OCI-LY1 (cell line): ENCODE results near the gene VARS2.

Experiments
- H2AFZ ChIP-seq: fragments of 200-600 bp; sonication (generic), shearing (Covaris generic); 2 replicates; pipeline ENCODE4 v1.6.0; 2014; ENCODE audit warnings: antibody characterized with exemption, mild to moderate bottlenecking, low read length
- H3F3A ChIP-seq: fragments of 200-600 bp; sonication (generic), shearing (Covaris generic); 2 replicates; pipeline ENCODE4 v1.6.0; 2014; ENCODE audit warnings: mild to moderate bottlenecking, antibody characterized with exemption, low read length, moderate library complexity; ENCODE audit not compliant: insufficient read depth
- H3K27ac ChIP-seq: fragments of 200-600 bp; sonication (generic); 2 replicates; pipeline ENCODE4 v1.5.1; 2014; ENCODE audit warnings: low read length, mixed run types, mild to moderate bottlenecking, low read depth; ENCODE audit not compliant: poor library complexity, severe bottlenecking
- H3K27me3 ChIP-seq: fragments of 200-600 bp; sonication (generic); 2 replicates; pipeline ENCODE4 v1.6.0; 2014; ENCODE audit warnings: antibody characterized with exemption, mild to moderate bottlenecking, low read length, moderate library complexity; ENCODE audit not compliant: insufficient read depth
- H3K36me3 ChIP-seq: fragments of 200-600 bp; sonication (generic); 2 replicates; pipeline ENCODE4 v1.6.1; 2014; ENCODE audit warnings: mild to moderate bottlenecking, antibody characterized with exemption, low read length, moderate library complexity, mixed read lengths; ENCODE audit not compliant: insufficient read depth
- H3K4me1 ChIP-seq: fragments of 200-600 bp; sonication (generic); 2 replicates; pipeline ENCODE4 v1.5.1; 2014; ENCODE audit warnings: mild to moderate bottlenecking, low read length, moderate library complexity; ENCODE audit not compliant: insufficient read depth, severe bottlenecking
- H3K4me2 ChIP-seq: fragments of 200-600 bp; sonication (generic), shearing (Covaris generic); 2 replicates; pipeline ENCODE4 v1.6.1; 2014; ENCODE audit warnings: low read length
- H3K4me3 ChIP-seq: fragments of 200-600 bp; sonication (generic); 2 replicates; pipeline ENCODE4 v1.5.1; 2014; ENCODE audit warnings: low read length, low read depth, mild to moderate bottlenecking, mixed read lengths; ENCODE audit not compliant: poor library complexity, severe bottlenecking
- H3K79me2 ChIP-seq: fragments of 200-600 bp; shearing (Covaris generic); 2 replicates; pipeline ENCODE4 v1.6.1; 2016; ENCODE audit warnings: mixed run types, low read length, mixed read lengths; ENCODE audit not compliant: insufficient read depth
- H3K9ac ChIP-seq: fragments of 200-600 bp; sonication (generic), shearing (Covaris generic); 2 replicates; pipeline ENCODE4 v1.6.1; 2014; ENCODE audit warnings: mild to moderate bottlenecking, low read length, mixed read lengths
- H3K9me2 ChIP-seq: fragments of 200-600 bp; sonication (generic), shearing (Covaris generic); 2 replicates; pipeline ENCODE4 v1.6.1; 2014; ENCODE audit warnings: low read depth, mild to moderate bottlenecking, low read length, mixed read lengths
- H3K9me3 ChIP-seq: fragments of 200-600 bp; shearing (Covaris generic); 2 replicates; pipeline ENCODE4 v1.6.1; 2014; ENCODE audit warnings: low read length, mixed read lengths
- H4K20me1 ChIP-seq: fragments of 200-600 bp; sonication (generic), shearing (Covaris generic); 2 replicates; pipeline ENCODE4 v1.6.0; 2016; ENCODE audit warnings: mild to moderate bottlenecking, low read length; ENCODE audit not compliant: insufficient read depth
- CTCF ChIP-seq: fragments of 200-600 bp; sonication (generic), shearing (Covaris generic); IDR thresholded peaks from 2 replicates; pipeline ENCODE4 v1.5.1; 2017; ENCODE audit warnings: mild to moderate bottlenecking, antibody characterized with exemption, low read length, moderate library complexity, mixed read lengths
- EZH2 ChIP-seq: fragments of 200-600 bp; sonication (generic), shearing (Covaris generic); IDR thresholded peaks from 2 replicates; pipeline ENCODE4 v1.8.0; 2017; ENCODE audit warnings: borderline replicate concordance, mixed run types, mild to moderate bottlenecking, antibody characterized with exemption, low read length, moderate library complexity, mixed read lengths

The VARS2 gene

GRCh38 chr6:30877419-30878262 lies 36.4 kb upstream of the VARS2 start:
- H3K79me2 ChIP-seq: no peaks in the 10 kb centered on the region
- H4K20me1 ChIP-seq: no peaks in the 10 kb centered on the region
- no peaks in the 10 kb centered on the region for H3K9me3 ChIP-seq
- H3K27ac ChIP-seq: no peak overlapping the region
- no peaks in the 10 kb centered on the region for H3K9me2 ChIP-seq
- H3K36me3 ChIP-seq: no peaks in the 10 kb centered on the region
- TF ChIP-seq CTCF (peak; percentile 95), EZH2 (no peak)
- no peaks in the 10 kb centered on the region for H3F3A ChIP-seq
- no peaks in the 10 kb centered on the region for H3K27me3 ChIP-seq
- H3K4me1 ChIP-seq: peaks cover 24% of the 10 kb centered on the region
- peak overlapping the region; percentile 28; the same call in 1 of the 2 replicates for H3K4me2 ChIP-seq
- no peak overlapping the region; the same call in 1 of the 2 replicates for H3K9ac ChIP-seq
- no peak overlapping the region for H3K4me3 ChIP-seq
- no peak overlapping the region for H2AFZ ChIP-seq

- H3K27ac ChIP-seq: no peak overlapping the region
- no peaks in the 10 kb centered on the region for H4K20me1 ChIP-seq
- peaks cover 40% of the 10 kb centered on the region for H3K4me1 ChIP-seq
- no peak overlapping the region for H3K9ac ChIP-seq
- no peaks in the 10 kb centered on the region for H3K27me3 ChIP-seq
- H2AFZ ChIP-seq: no peak overlapping the region
- H3K9me2 ChIP-seq: no peaks in the 10 kb centered on the region
- H3K4me3 ChIP-seq: no peak overlapping the region
- H3F3A ChIP-seq: no peaks in the 10 kb centered on the region
- no peak overlapping the region for H3K4me2 ChIP-seq
- H3K79me2 ChIP-seq: no peaks in the 10 kb centered on the region
- TF ChIP-seq CTCF: no peak
- TF ChIP-seq EZH2: no peak
- H3K36me3 ChIP-seq: no peaks in the 10 kb centered on the region
- no peaks in the 10 kb centered on the region for H3K9me3 ChIP-seq
Observed at GRCh38 chr6:30879684-30880427, 34.2 kb upstream of the VARS2 start.

GRCh38 chr6:30880698-30881252 lies 33.3 kb upstream of the VARS2 start:
- no peak overlapping the region for H2AFZ ChIP-seq
- H3K27ac ChIP-seq: no peak overlapping the region
- no peaks in the 10 kb centered on the region for H3K36me3 ChIP-seq

More at GRCh38 chr6:30880698-30881252, 33.3 kb upstream of the VARS2 start:
- peaks cover 49% of the 10 kb centered on the region for H3K4me1 ChIP-seq
- no peak overlapping the region for H3K4me2 ChIP-seq
- no peaks in the 10 kb centered on the region for H3K27me3 ChIP-seq
- H3F3A ChIP-seq: no peaks in the 10 kb centered on the region
- H3K9me2 ChIP-seq: no peaks in the 10 kb centered on the region
- no peaks in the 10 kb centered on the region for H4K20me1 ChIP-seq
- TF ChIP-seq EZH2: no peak
- TF ChIP-seq CTCF: no peak
- no peaks in the 10 kb centered on the region for H3K9me3 ChIP-seq
- H3K4me3 ChIP-seq: no peak overlapping the region
- H3K79me2 ChIP-seq: no peaks in the 10 kb centered on the region
- H3K9ac ChIP-seq: no peak overlapping the region
